ACC112 (cell line): ENCODE measurements around the gene SLC6A11.

Experiments used
- H2AFZ ChIP-seq: fragments of 200-600 bp; sonication (generic); one replicate; pipeline ENCODE4 v1.6.0; 2017; ENCODE audit warnings: antibody characterized with exemption, low read length; ENCODE audit not compliant: unreplicated experiment
- H3K27ac ChIP-seq: fragments of 200-600 bp; sonication (generic); 2 replicates; pipeline ENCODE4 v1.5.1; 2014; ENCODE audit warnings: low read depth, mild to moderate bottlenecking, antibody characterized with exemption, low read length, moderate library complexity
- H3K27me3 ChIP-seq: fragments of 200-600 bp; sonication (generic); 2 replicates; pipeline ENCODE4 v1.6.1; 2014; ENCODE audit warnings: mild to moderate bottlenecking, antibody characterized with exemption, low read length, moderate library complexity, mixed read lengths; ENCODE audit not compliant: insufficient read depth
- H3K36me3 ChIP-seq: fragments of 200-600 bp; sonication (generic); 2 replicates; pipeline ENCODE4 v1.6.1; 2016; ENCODE audit warnings: mild to moderate bottlenecking, antibody characterized with exemption, low read length, moderate library complexity, mixed read lengths; ENCODE audit not compliant: insufficient read depth
- H3K4me1 ChIP-seq: fragments of 200-600 bp; sonication (generic); one replicate; pipeline ENCODE4 v1.6.1; 2016; ENCODE audit warnings: low read length, mixed read lengths; ENCODE audit not compliant: insufficient read depth, unreplicated experiment, control insufficient read depth
- H3K4me3 ChIP-seq: fragments of 200-600 bp; sonication (generic); 2 replicates; pipeline ENCODE4 v1.5.1; 2014; ENCODE audit warnings: mild to moderate bottlenecking, low read depth, low read length
- H3K79me2 ChIP-seq: fragments of 200-600 bp; sonication (generic); one replicate; pipeline ENCODE4 v1.6.0; 2016; ENCODE audit warnings: low read length; ENCODE audit not compliant: control insufficient read depth, unreplicated experiment, insufficient read depth

The SLC6A11 gene

DNA sequence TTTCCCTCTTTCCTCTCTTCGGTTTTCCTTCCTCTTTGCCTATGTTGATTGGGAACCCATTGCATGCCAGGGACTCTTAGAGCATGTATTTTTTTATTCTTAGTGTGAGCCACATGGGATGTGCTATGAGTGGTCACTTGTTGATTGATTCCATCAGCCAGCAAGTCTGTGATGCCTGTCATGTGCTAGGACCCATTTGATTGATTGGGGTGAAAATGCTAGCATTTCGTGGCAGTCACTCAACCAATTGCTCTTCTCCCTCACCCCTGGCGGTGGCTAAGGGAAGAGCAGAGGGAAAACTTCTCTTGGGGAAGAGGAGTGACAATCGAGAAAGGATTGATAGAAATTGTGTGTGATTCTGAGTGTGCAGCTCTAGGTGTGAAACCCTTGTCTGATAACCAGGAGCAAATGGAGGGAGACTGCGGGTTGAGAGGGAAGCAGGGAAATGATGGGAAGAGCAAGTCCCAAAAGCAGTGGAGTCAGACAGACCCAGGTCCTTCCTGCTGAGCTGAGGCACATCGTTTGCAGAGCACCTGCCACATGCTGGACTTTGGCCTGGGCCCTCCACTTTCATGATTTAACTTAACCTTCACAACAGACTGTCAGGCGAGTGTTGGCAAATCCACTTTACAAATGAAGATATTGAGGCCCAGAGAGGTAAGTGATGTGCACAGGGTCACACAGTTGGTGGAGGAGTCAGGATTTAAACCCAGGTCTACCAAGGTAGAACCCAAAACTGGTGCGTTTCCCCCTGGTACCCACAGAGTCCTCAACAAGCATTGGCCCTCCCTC lies 40.0 kb downstream of the SLC6A11 start:
- Histone ChIP-seq H3K4me1 (no peaks in the 10 kb centered on the region), H3K27me3 (peaks cover 70% of the 10 kb centered on the region), H3K36me3 (no peaks in the 10 kb centered on the region), H3K4me3 (no peak overlapping the region), H3K79me2 (no peaks in the 10 kb centered on the region), H3K27ac (no peak overlapping the region), H2AFZ (no peak overlapping the region)

DNA sequence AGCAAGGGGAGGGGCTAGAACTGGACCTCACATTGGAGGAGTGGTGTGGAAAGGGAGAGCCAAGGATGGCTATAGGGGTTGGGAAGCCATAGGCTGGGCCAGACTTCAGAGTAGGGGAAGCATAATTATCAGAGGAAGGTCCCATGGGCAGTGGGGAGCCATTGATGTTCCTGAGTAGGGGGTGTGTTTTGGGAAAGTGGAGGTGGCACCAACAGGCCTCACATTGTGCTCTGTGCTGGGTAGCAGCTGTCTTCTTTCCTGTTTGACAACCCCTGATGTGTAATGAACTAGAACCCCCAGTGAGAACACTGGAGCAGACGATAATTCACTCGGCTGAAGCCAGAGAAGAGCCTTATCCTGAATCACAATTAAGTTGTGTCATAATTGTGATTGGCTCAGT lies 41.2 kb downstream of the SLC6A11 start:
- H3K4me3 ChIP-seq = no peak overlapping the region
- no peaks in the 10 kb centered on the region for H3K4me1 ChIP-seq
- no peak overlapping the region for H2AFZ ChIP-seq
- no peaks in the 10 kb centered on the region for H3K36me3 ChIP-seq
- H3K27ac ChIP-seq = no peak overlapping the region
- peaks cover 67% of the 10 kb centered on the region for H3K27me3 ChIP-seq
- H3K79me2 ChIP-seq = no peaks in the 10 kb centered on the region

DNA sequence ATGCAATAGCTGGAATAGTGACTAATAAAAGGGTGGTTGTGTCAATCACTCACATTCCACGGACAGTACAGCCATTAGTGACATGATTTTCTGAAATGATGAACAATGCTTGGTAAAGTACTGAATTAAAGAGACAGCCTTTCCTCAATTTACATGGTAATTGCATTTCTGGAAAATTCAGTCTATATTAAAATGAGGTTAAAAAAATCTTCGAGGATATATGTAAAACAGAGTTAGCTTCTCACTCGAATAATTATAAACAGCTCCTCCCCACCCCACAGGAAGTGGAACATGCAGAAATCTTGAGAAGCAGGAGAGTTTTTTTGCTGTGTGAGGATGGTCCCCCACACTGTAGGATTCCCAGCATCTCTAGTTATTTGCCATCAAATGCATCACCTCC lies 42.1 kb downstream of the SLC6A11 start:
- H3K4me3 ChIP-seq = no peak overlapping the region
- no peaks in the 10 kb centered on the region for H3K4me1 ChIP-seq
- H3K27me3 ChIP-seq = peaks cover 70% of the 10 kb centered on the region
- H3K36me3 ChIP-seq = no peaks in the 10 kb centered on the region
- H2AFZ ChIP-seq = no peak overlapping the region
- H3K27ac ChIP-seq = no peak overlapping the region
- H3K79me2 ChIP-seq = no peaks in the 10 kb centered on the region

DNA sequence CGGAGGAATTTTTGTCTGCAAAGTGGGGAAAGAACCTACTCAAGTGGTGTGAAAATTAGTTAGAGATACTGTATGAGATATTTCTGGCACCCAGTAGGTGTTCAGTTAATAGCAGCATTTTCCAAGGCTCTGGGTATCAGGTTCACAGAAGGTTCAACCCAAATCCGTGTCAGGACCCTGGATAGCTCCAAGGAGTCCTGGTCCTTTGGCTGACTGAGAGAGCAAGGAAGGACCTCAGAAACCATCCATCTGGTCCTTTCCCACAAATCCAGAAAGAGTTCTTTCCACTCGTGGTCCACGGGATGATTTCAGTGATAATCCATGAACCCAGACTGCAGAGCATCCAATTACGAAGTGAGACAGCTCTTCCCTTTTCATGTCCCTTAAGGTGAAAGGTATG lies 51.4 kb downstream of the SLC6A11 start:
- no peak overlapping the region for H2AFZ ChIP-seq
- no peaks in the 10 kb centered on the region for H3K36me3 ChIP-seq
- no peak overlapping the region for H3K27ac ChIP-seq
- H3K27me3 ChIP-seq = peaks cover 73% of the 10 kb centered on the region
- no peaks in the 10 kb centered on the region for H3K4me1 ChIP-seq
- H3K79me2 ChIP-seq = no peaks in the 10 kb centered on the region
- no peak overlapping the region for H3K4me3 ChIP-seq

DNA sequence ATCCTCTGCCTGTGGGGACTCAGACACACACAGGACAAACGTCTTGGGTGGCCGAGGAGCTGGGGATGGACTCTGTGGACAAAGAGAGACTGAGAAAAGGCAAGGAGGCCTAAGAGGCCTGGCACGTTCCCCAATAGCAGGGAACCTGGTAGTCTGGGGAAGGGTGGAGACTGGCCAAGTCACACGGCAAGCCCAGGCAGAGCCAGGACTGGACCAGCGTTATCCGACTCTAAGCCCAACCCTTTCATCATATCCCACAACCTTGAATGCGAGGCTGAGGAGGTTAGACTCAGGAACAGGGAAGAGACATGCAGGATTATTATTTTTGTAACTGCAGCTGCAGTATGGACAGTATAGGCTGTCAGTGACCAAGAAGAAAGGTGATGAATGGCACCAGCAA lies 53.4 kb downstream of the SLC6A11 start:
- peaks cover 72% of the 10 kb centered on the region for H3K27me3 ChIP-seq
- no peak overlapping the region for H3K4me3 ChIP-seq
- no peaks in the 10 kb centered on the region for H3K79me2 ChIP-seq
- H3K36me3 ChIP-seq = no peaks in the 10 kb centered on the region
- H3K4me1 ChIP-seq = no peaks in the 10 kb centered on the region
- H2AFZ ChIP-seq = no peak overlapping the region
- H3K27ac ChIP-seq = no peak overlapping the region

DNA sequence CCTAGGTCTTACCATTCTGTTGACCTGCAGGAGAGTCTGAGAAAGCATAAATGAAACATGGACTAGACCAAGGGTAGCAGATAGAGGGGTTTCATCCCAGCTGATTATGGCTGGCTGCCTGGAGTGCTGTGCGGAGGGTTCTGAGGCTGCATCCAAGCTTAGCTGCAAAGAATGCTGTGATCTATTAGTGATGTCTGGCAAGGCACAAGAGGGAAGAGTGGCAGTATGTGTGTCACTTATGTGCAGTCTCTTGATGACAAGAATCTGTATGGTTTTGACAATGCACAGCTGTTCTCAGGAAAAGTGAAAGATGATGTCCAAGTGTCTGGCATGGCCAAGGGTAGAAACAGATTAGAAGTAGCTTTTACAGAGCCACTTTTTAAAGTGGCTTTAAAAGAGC lies 54.3 kb downstream of the SLC6A11 start:
- peaks cover 73% of the 10 kb centered on the region for H3K27me3 ChIP-seq
- H3K4me3 ChIP-seq = no peak overlapping the region
- no peaks in the 10 kb centered on the region for H3K4me1 ChIP-seq
- no peak overlapping the region for H2AFZ ChIP-seq
- no peak overlapping the region for H3K27ac ChIP-seq
- H3K36me3 ChIP-seq = no peaks in the 10 kb centered on the region
- H3K79me2 ChIP-seq = no peaks in the 10 kb centered on the region

DNA sequence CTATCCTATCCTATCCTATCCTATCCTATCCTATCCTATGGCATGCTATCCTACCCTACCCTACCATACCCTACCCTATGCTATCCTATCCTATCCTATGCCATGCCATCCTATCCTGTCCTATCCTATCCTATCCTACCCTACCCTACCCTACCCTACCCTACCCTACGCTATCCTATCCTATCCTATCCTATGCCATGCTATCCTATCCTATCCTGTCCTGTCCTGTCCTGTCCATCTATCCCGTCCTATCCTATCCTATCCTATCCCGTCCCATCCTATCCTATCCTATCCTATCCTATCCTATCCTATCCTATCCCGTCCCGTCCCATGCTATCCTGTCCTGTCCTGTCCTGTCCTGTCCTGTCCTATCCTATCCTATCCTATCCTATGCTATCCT lies 57.4 kb downstream of the SLC6A11 start:
- Histone ChIP-seq H3K27ac (no peak overlapping the region), H3K79me2 (no peaks in the 10 kb centered on the region), H3K36me3 (no peaks in the 10 kb centered on the region), H3K27me3 (peaks cover 91% of the 10 kb centered on the region), H3K4me1 (no peaks in the 10 kb centered on the region), H3K4me3 (no peak overlapping the region), H2AFZ (no peak overlapping the region)

DNA sequence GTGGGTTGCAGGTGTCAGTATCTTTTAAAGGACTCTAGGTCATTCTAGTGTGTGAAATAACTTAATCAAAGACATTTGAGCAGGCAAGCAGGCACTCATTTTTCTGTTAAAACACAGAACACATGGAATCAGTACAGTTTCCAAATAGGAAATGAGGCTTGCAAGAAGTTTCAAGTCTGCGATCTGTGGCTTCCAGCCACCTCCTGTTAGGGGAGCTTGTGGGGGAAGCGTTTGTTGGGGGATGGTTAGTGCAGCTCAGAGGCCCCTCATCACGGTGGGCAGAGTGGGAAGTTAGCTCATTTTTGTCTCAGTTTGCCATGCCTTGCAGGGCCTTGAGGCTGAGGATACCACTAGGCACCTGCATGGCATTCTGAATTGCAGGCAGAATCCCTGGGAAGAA lies 59.9 kb downstream of the SLC6A11 start:
- Histone ChIP-seq H3K79me2 (no peaks in the 10 kb centered on the region), H2AFZ (no peak overlapping the region), H3K36me3 (no peaks in the 10 kb centered on the region), H3K4me1 (no peaks in the 10 kb centered on the region), H3K27me3 (peaks cover 90% of the 10 kb centered on the region), H3K27ac (no peak overlapping the region), H3K4me3 (no peak overlapping the region)

DNA sequence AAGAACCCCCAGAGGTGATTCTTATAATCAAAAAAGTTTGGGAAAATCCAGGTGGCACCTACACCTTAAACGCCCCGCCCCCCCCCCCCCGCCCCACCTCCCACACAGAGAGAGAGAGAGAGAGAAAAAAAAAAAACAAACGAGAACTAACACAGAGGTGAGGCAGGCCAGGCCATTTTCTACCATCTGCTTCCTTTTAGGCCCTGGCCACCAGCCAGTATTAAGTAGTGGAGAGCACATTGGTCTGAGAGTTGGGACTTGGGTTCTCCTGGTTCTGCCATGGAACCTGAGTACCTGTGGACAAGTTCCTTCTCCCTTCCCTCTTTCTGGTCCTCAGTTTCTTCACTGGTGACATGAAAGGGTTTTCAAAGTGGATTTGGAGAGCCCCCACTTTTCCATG lies 60.6 kb downstream of the SLC6A11 start:
- no peaks in the 10 kb centered on the region for H3K79me2 ChIP-seq
- peaks cover 90% of the 10 kb centered on the region for H3K27me3 ChIP-seq
- no peak overlapping the region for H2AFZ ChIP-seq
- no peak overlapping the region for H3K4me3 ChIP-seq
- H3K4me1 ChIP-seq = no peaks in the 10 kb centered on the region
- no peak overlapping the region for H3K27ac ChIP-seq
- H3K36me3 ChIP-seq = no peaks in the 10 kb centered on the region

DNA sequence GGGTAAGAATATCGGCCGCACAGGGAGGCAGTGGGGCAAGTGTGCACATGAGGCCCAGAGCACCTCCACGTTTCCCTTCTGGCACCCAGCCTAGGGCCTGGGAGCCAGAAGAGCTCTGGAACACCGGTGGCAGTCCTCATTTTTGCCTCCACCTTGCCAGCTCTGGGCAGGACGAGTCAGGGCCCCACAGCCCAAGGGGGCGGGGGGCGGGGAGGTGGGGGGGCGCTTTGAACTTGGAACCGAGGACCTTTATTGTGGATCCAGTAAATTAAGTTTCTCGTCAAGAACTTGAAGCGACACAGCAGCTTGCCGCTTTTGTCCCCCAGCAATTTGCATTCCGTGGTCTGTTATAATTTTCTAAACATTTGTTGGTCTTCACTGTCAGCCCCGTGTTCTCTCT lies 66.8 kb downstream of the SLC6A11 start:
- Histone ChIP-seq H2AFZ (no peak overlapping the region), H3K79me2 (no peaks in the 10 kb centered on the region), H3K4me1 (no peaks in the 10 kb centered on the region), H3K4me3 (no peak overlapping the region), H3K36me3 (no peaks in the 10 kb centered on the region), H3K27me3 (peaks cover 78% of the 10 kb centered on the region), H3K27ac (no peak overlapping the region)

DNA sequence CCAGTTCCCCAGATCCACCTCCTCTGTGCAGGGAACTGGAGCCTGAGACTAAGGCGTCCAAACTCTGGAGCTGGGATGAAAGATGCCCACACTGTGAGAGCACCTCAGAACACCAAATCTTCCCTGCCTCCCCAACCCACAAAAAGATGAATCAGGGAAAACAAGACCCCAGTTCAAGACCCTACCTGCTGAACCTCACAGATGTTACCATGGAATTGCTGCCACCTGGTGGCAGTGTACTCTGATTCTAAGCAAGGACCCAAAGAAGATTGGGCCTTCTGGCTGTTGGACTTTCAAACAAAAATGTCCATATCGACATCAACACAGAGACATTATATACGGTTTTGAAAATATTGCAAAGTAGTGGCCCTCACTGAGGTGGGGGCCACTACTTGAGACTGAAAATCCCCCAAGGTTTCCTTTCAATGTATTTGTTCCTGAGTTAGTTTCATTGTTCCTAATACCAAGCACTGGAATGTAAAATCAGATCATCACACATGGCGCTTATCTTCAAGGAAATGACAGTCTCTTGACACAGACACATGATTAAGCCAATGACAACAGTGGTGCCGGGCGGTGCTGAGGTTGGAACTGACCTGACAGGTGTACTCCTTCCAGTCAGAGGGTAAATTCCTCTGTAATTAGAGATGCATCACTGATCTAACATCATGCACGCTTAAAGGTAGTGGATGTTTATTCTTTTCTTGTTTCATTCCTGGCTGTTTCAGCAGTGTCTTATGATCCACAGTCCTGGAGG lies 67.6 kb downstream of the SLC6A11 start:
- Histone ChIP-seq H3K27ac (no peak overlapping the region), H3K79me2 (no peaks in the 10 kb centered on the region), H3K4me1 (peaks cover 3% of the 10 kb centered on the region), H2AFZ (no peak overlapping the region), H3K36me3 (no peaks in the 10 kb centered on the region), H3K4me3 (no peak overlapping the region), H3K27me3 (peaks cover 79% of the 10 kb centered on the region)
